HepG2 (cell line): Measurements from ENCODE around the gene GATAD2B. TPM values are rescaled to one million over a fixed set of nuclear protein-coding genes. Genes with fewer than 3 reads are reported as not detected.

Experiments used
- AGO2 ChIP-seq: fragments of 200-400 bp; formaldehyde crosslinking; optimal IDR thresholded peaks from 2 replicates; pipeline ENCODE3; 2017; ENCODE audit warnings: mild to moderate bottlenecking, low read depth, low read length, moderate library complexity
- ELF1 ChIP-seq: sonication (generic); formaldehyde crosslinking; IDR thresholded peaks from 2 replicates; pipeline ENCODE4 v1.4.0; 2020; ENCODE audit warnings: missing genetic modification reagents
- FOSL1 ChIP-seq: sonication (generic); formaldehyde crosslinking; IDR thresholded peaks from 2 replicates; pipeline ENCODE4 v1.9.0; 2021; ENCODE audit warnings: missing genetic modification reagents, borderline replicate concordance
- GABPA ChIP-seq, 2 experiments: IDR thresholded peaks; 2 replicates each; pipeline ENCODE4 v1.6.1; 2011 to 2016; ENCODE audit warnings: low read depth in 2 of 2, low read length in 1 of 2, missing biosample characterization in 1 of 2, missing genetic modification characterization in 1 of 2
- HNRNPLL ChIP-seq: fragments of 200-400 bp; formaldehyde crosslinking; IDR thresholded peaks from 2 replicates; pipeline ENCODE4 v1.6.1; 2017; ENCODE audit warnings: mild to moderate bottlenecking, low read depth, low read length; ENCODE audit not compliant: poor library complexity, severe bottlenecking
- IKZF5 ChIP-seq: IDR thresholded peaks from 2 replicates; pipeline ENCODE4 v1.6.1; 2018; ENCODE audit warnings: missing genetic modification reagents, mild to moderate bottlenecking, missing compliant biosample characterization
- MAX ChIP-seq: IDR thresholded peaks from 2 replicates; pipeline ENCODE4 v1.6.1; 2012; ENCODE audit warnings: inconsistent platforms
- TCF12 ChIP-seq, 2 experiments: fragments of 450-650 bp in 1 of 2; sonication (generic) in 1 of 2; formaldehyde crosslinking in 1 of 2; IDR thresholded peaks; 2 replicates each; pipeline versions ENCODE4 v1.6.1 to v1.8.0; 2017 to 2022; ENCODE audit warnings: antibody characterized with exemption in 1 of 2, mild to moderate bottlenecking in 1 of 2, missing genetic modification reagents in 1 of 2, moderate library complexity in 1 of 2
- USF2 ChIP-seq, 2 experiments: sonication (generic) in 1 of 2; formaldehyde crosslinking in 1 of 2; IDR thresholded peaks; 2 replicates each; pipeline versions ENCODE4 v1.5.1 to v1.6.1; 2011 to 2020; ENCODE audit warnings: borderline replicate concordance in 1 of 2, low read depth in 1 of 2, low read length in 1 of 2, mild to moderate bottlenecking in 1 of 2, missing genetic modification reagents in 1 of 2, moderate library complexity in 1 of 2
- ZBTB8A ChIP-seq: sonication (generic); formaldehyde crosslinking; IDR thresholded peaks from 2 replicates; pipeline ENCODE4 v1.4.0; 2020; ENCODE audit warnings: mild to moderate bottlenecking, low read depth, missing genetic modification reagents, borderline replicate concordance
- ZMAT3 ChIP-seq: sonication (generic); formaldehyde crosslinking; conservative IDR thresholded peaks from 2 replicates; pipeline ENCODE4 v1.7.0; 2021; ENCODE audit warnings: missing genetic modification reagents
- ZNF333 ChIP-seq: sonication (generic); formaldehyde crosslinking; IDR thresholded peaks from 2 replicates; pipeline ENCODE4 v1.4.0; 2020; ENCODE audit warnings: mild to moderate bottlenecking, missing genetic modification reagents, borderline replicate concordance
- ZNF574 ChIP-seq: sonication (generic); formaldehyde crosslinking; IDR thresholded peaks from 2 replicates; pipeline ENCODE4 v1.4.0; 2020; ENCODE audit warnings: missing genetic modification reagents
- ZNF687 ChIP-seq: sonication (generic); formaldehyde crosslinking; IDR thresholded peaks from 2 replicates; pipeline ENCODE4 v1.5.1; 2020; ENCODE audit warnings: mild to moderate bottlenecking, missing genetic modification reagents, moderate library complexity
- ZNF782 ChIP-seq: sonication (generic); formaldehyde crosslinking; IDR thresholded peaks from 2 replicates; pipeline ENCODE4 v1.4.0; 2020; ENCODE audit warnings: missing genetic modification reagents, mild to moderate bottlenecking, borderline replicate concordance
- polyA plus RNA-seq, 8 experiments: library from polyadenylated mRNA; depleted of rRNA in 3 of 8; stranded (reverse) in 7 of 8; unstranded in 1 of 8; fragments of >200 nt; fragmentation: Illumina TruSeq in 4 of 8; extraction: Trizol in 4 of 8; gene quantifications; 2 replicates each; pipeline versions ENCODE4 v1.2.1 to v1.2.3, GENCODE V29; 2011 to 2016; ENCODE audit warnings: low read depth in 4 of 8, missing spikeins in 1 of 8, mixed read lengths in 1 of 8; ENCODE audit not compliant: insufficient read depth in 1 of 8
- total RNA-seq, 5 experiments: library from RNA; depleted of rRNA; stranded (reverse); fragments of >200 nt; fragmentation: Illumina TruSeq; extraction: Trizol; gene quantifications; 2 replicates each; pipeline ENCODE4 v1.2.3, GENCODE V29; 2016; ENCODE audit warnings: low read depth in 1 of 5

Gene GATAD2B
- total and polyA plus RNA-seq, 2 of the 13 experiments (the other 11 are each of a cell fraction or from before 2014, with no cell fraction given), result 3.2 to 5.2 TPM

- TF ChIP-seq ZNF687 (CRISPR knock-in tag), result peak; percentile 76
- no peak; the same call in 1 of the 2 replicates for TF ChIP-seq IKZF5 (CRISPR knock-in tag)
- TF ChIP-seq USF2 (IDR thresholded peaks at IDR 0.05; ENCODE audit: low read depth, low read length), result no peak
- TF ChIP-seq USF2 (CRISPR knock-in tag; IDR thresholded peaks at IDR 0.05; ENCODE audit: borderline replicate concordance), result 0 out of 2 replicates have a peak, but pooled peaks have one; percentile 23
- 0 out of 2 replicates have a peak, but pooled peaks have one; percentile 7 for TF ChIP-seq ZNF782 (CRISPR knock-in tag)
- 0 out of 2 replicates have a peak, but pooled peaks have one; percentile 26 for TF ChIP-seq ZNF333
- TF ChIP-seq AGO2, result peak; percentile 58
- no peak for TF ChIP-seq ZBTB8A
- TF ChIP-seq MAX, result peak; percentile 56; the same call in 1 of the 2 replicates
- TF ChIP-seq TCF12 (IDR thresholded peaks at IDR 0.05), result no peak
- TF ChIP-seq TCF12 (CRISPR knock-in tag; IDR thresholded peaks at IDR 0.05), result 0 out of 2 replicates have a peak, but pooled peaks have one; percentile 28
- TF ChIP-seq ELF1, result 0 out of 2 replicates have a peak, but pooled peaks have one; percentile 31
- no peak for TF ChIP-seq FOSL1 (CRISPR knock-in tag)
- TF ChIP-seq GABPA (IDR thresholded peaks at IDR 0.05; ENCODE audit: low read depth, low read length), result peak; percentile 52
- peak; percentile 55 for TF ChIP-seq GABPA (CRISPR knock-in tag; IDR thresholded peaks at IDR 0.05; ENCODE audit: low read depth)
- TF ChIP-seq HNRNPLL, result peak; percentile 22
- TF ChIP-seq ZNF574 (CRISPR knock-in tag), result peak; percentile 42; the same call in 1 of the 2 replicates
- no peak for TF ChIP-seq ZMAT3 (CRISPR knock-in tag)
Observed at GRCh38 chr1:153945795-153946621, 23.2 kb upstream of the GATAD2B start (continued).
